ENCODE measurements around the gene DDX1. TPM values are rescaled to one million over a fixed set of nuclear protein-coding genes. Genes with fewer than 3 reads are reported as not detected.

The DDX1 gene
- total and polyA plus RNA-seq, 9 of the 15 experiments (the other 6 are each of a cell fraction or from before 2014, with no cell fraction given), result 116 to 277 (median 232) TPM

DNA sequence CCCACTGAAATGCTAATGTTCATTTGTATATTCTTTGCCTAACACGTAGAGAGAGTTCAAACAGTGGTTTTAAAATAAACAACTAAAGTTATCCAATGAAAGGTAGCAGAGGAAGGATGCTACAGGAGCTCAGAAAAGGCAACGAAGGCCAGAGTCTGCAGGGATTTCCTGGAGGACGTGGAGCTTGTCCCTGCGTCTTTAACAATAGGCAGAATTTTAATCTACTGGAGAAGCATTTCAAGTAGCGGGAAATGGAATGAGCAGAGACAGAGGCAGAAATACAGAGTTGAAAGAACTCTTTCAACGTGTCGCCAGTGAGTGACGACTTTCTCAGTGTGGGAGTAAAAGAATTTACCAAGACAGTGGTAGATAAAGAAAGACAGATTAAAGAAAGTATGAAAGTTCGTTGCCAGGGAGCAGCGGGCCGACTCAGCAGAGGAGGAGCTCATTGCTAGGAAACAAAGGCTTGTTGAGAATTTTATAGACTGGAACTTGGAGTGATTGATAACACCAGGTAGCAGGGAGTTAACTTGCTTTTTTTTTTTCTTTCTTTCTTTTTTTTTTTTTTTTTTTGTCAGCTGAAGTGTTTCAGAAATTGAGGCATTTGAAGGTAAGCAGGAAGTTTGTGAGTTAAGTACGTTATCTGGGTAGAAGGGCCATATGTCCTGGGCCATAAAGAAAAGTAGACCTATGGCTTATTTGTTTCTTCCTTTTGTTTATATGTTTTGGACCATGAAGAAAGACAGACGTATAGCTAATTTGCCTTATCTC is 29.9 kb upstream of the DDX1 start (continued):
- TF ChIP-seq ARID4B (CRISPR knock-in tag; IDR thresholded peaks at IDR 0.05) (peak; percentile 58; the same call in 1 of the 2 replicates), TOE1 (IDR thresholded peaks at IDR 0.05; ENCODE audit: borderline replicate concordance) (no peak), TOE1 (CRISPR knock-in tag; IDR thresholded peaks at IDR 0.05; ENCODE audit: borderline replicate concordance, low read depth) (no peak), ZNF408 (CRISPR knock-in tag; IDR thresholded peaks at IDR 0.05; ENCODE audit: low read depth) (no peak), MYNN (IDR thresholded peaks at IDR 0.05) (peak; percentile 64; the same call in 1 of the 2 replicates), MYNN (CRISPR knock-in tag; IDR thresholded peaks at IDR 0.05) (no peak), ZNF41 (CRISPR knock-in tag; conservative IDR thresholded peaks at IDR 0.05) (no peak), TSC22D4 (tag; IDR thresholded peaks at IDR 0.05) (no peak), NRF1 (conservative IDR thresholded peaks at IDR 0.05 in 1 of 2, IDR thresholded peaks at IDR 0.05 in 1 of 2) (0 out of 4 replicates have a peak, but pooled peaks of 1 of the 2 experiments have one; percentile 17), TRIM24 (IDR thresholded peaks at IDR 0.05) (no peak; a peak in 1 of 4 replicates), ZNF696 (CRISPR knock-in tag; conservative IDR thresholded peaks at IDR 0.05) (no peak), CEBPG (CRISPR knock-in tag; IDR thresholded peaks at IDR 0.05) (no peak), CEBPG (tag; conservative IDR thresholded peaks at IDR 0.05 in 1 of 2, IDR thresholded peaks at IDR 0.05 in 1 of 2) (no peak), GTF2E2 (tag; IDR thresholded peaks at IDR 0.05) (peak; percentile 34; the same call in 1 of the 2 replicates), GATAD2B (IDR thresholded peaks at IDR 0.05; ENCODE audit: borderline replicate concordance) (0 out of 2 replicates have a peak, but pooled peaks have one; percentile 7), ZNF76 (CRISPR knock-in tag; IDR thresholded peaks at IDR 0.05; ENCODE audit: borderline replicate concordance) (no peak), ZFP36 (IDR thresholded peaks at IDR 0.05; ENCODE audit: low read depth, low read length, partially characterized antibody) (no peak), ZNF583 (CRISPR knock-in tag; IDR thresholded peaks at IDR 0.05) (0 out of 2 replicates have a peak, but pooled peaks have one; percentile 2)
- TF ChIP-seq, protein P1, sequence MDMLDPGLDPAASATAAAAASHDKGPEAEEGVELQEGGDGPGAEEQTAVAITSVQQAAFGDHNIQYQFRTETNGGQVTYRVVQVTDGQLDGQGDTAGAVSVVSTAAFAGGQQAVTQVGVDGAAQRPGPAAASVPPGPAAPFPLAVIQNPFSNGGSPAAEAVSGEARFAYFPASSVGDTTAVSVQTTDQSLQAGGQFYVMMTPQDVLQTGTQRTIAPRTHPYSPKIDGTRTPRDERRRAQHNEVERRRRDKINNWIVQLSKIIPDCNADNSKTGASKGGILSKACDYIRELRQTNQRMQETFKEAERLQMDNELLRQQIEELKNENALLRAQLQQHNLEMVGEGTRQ (CRISPR knock-in tag; IDR thresholded peaks at IDR 0.05), result no peak
- TF ChIP-seq, protein P2, sequence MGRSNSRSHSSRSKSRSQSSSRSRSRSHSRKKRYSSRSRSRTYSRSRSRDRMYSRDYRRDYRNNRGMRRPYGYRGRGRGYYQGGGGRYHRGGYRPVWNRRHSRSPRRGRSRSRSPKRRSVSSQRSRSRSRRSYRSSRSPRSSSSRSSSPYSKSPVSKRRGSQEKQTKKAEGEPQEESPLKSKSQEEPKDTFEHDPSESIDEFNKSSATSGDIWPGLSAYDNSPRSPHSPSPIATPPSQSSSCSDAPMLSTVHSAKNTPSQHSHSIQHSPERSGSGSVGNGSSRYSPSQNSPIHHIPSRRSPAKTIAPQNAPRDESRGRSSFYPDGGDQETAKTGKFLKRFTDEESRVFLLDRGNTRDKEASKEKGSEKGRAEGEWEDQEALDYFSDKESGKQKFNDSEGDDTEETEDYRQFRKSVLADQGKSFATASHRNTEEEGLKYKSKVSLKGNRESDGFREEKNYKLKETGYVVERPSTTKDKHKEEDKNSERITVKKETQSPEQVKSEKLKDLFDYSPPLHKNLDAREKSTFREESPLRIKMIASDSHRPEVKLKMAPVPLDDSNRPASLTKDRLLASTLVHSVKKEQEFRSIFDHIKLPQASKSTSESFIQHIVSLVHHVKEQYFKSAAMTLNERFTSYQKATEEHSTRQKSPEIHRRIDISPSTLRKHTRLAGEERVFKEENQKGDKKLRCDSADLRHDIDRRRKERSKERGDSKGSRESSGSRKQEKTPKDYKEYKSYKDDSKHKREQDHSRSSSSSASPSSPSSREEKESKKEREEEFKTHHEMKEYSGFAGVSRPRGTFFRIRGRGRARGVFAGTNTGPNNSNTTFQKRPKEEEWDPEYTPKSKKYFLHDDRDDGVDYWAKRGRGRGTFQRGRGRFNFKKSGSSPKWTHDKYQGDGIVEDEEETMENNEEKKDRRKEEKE (IDR thresholded peaks at IDR 0.05; ENCODE audit: borderline replicate concordance in 1 of 2, control insufficient read depth in 1 of 2, low read depth in 2 of 2, low read length in 1 of 2), result no peak

All from K562 (cell line).